LHCN-M2 (cell line): ENCODE results near the gene RIMOC1. TPM values are rescaled to one million over a fixed set of nuclear protein-coding genes. Genes with fewer than 3 reads are reported as not detected.

Experiments used
- DNase-seq: peaks from one replicate; pipeline ENCODE4 v3.0.0-alpha.2; 2012; ENCODE audit warnings: low read depth
- polyA plus RNA-seq: library from polyadenylated mRNA; unstranded; fragments of >200 nt; gene quantifications from one replicate; pipeline ENCODE4 v1.2.1, GENCODE V29; 2012; ENCODE audit warnings: missing spikeins
- total RNA-seq: library from RNA; depleted of rRNA; stranded (reverse); fragments of >200 nt; gene quantifications from 2 replicates; pipeline ENCODE4 v1.2.3, GENCODE V29; 2014; rRNA removed

Gene RIMOC1
- total RNA-seq, result 15.2 and 21.8 TPM in 2 replicates
- 8.3 TPM for polyA plus RNA-seq

- DNase-seq, result peak; percentile 99
Observed at GRCh38 chr5:41903892-41904799, at the start of gene RIMOC1. Gene RIMOC1, plus strand, starts transcription at chr5:41904344. Its CDS starts 24 bp downstream, at chr5:41904368.

GRCh38 chr5:41856644-41857491, 47.3 kb upstream of the RIMOC1 start:
- DNase-seq, result peak; percentile 59

DNA sequence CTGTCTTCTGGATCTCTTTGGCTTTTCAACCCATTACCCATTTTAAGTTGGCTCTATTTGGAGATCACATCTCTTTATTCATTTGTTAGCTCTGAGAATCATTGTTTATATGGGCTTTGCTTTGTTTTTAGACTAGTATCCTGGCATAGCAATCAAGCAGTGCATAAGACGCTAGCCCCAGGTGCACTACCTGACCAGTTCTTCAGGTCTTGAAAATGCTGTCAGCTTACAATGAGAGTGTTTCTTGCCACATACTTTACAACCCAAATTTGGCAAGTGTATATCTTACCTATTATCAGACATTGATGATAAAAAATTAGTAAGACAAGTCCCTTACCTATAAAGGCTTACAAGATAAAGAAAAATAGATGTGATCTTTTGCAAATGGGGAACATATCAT, 46.2 kb upstream of the RIMOC1 start:
- DNase-seq, result no peak

DNA sequence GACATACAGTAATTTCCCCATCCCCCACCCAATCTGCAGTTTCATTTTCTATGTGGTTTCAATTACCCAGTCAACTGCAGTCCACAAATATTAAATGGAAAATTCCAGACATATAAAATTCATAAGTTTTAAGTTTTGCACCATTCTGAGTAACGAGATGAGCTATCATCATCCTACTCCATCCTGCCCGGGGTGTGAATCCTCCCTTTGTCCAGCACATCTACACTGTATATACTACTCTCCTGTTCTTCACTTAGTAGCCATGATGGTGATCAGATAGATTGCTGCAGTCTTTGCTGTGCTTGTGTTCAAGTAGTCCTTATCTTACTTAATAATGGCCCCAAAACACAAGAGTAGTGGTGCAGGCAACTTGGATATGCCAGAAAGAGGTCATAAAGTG, 45.3 kb upstream of the RIMOC1 start:
- DNase-seq, result no peak

DNA sequence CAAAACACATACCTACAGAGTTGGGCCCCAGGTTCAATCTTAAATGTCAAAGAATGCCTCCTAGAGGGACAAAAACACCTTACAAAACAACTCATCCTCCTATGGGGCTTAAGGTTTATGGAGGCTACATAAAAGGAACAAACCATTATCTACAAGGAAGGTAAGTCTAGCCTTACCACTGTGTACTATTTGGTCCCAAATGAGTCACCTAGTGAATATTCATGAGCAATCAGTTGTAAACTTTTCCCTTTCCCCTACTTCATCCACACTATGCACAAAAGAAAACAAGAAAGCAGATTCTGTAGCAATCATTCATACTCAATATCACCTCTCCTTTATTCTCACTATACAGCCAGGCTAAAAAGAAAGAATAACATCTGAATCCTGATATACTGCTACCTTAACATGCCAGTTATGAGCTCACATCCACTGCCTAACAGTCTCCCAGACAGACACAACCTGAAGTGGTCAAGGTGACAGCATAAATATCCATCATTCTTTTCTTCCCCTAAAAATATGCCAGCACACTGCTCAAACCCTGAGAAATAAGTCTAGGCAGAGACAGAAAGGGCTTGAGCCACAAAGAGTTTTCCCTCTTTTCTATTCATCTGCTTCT, 40.2 kb upstream of the RIMOC1 start:
- DNase-seq, result peak; percentile 23

DNA sequence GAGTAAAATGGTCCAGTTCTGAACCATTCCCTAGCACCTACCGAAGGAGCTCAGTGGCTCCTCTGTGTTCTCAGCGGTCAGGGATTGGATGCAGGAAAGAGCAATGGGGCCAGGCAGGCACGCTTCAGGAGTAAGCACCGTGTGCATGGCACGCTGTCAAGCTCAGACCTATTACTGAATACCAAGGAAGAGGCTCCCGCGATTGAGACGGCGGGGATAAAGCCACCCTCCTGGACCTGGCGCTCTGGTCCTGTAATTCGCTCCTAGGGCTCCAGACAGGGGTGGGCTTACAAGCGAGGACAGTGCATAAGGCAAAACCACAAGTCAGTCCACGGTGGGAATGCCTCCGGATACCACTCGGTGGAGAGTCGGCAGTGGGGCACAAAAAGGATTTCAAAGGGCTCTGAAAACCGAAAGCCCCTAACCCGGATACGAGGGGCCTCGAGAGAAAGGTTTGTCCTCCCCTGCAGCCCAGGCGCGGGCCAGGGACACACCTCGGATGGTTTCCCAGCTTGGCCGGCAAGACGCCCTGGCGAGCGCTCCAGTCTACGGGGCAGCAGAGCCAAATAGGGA, 34.9 kb upstream of the RIMOC1 start:
- DNase-seq, result peak; percentile 6

DNA sequence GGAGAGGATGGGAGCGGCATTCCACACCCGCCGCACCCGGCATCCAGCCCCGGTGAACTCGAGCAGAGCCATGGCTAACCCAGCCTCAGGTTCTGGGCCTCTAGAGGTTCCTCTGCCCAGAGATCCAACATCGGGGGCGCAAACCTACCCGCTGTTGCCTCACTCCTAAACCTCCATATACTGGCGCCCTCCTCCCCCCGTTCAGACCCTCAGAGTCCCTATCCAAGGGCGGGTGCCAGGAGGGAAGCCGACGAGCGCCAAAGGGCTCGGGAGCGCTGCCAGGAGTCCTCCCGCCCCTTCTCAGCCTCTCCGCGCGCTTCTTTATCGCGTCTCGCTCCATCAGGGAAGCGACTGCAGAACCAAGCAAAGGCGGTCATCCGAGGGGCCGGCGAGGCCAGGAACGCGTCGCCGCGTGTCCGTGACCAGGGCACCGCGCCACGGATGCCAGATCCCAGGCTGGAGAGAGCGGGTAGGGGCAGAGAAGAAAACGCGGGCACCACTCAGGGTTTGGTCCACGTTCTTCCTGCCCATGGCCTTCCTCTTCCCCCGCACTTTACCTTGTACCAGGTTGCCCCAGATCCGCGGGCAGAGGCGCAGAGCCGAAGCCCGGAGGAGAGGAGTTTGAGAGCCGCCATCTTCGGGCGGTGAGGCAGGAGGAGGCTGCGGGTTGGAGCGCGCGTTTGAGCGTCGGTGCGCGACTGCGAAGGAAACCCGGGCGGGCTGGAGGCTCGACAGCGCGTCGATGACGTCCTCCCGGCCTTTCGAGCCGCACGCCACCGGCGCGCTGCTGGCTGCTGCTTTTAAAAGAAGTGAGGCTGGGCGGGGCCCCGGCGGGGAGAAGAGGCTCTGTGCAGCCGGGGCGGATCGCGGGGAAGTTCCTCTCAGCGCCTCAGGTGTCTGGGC, 34.2 kb upstream of the RIMOC1 start, which contains the start of gene OXCT1:
OXCT1 (minus strand) TSS at position 702 of the 903 bp plus-strand sequence; CDS start at position 635, 67 bp downstream.
- DNase-seq, result peak; percentile 76

GRCh38 chr5:41870627-41871048, 33.5 kb upstream of the RIMOC1 start:
- no peak for DNase-seq

DNA sequence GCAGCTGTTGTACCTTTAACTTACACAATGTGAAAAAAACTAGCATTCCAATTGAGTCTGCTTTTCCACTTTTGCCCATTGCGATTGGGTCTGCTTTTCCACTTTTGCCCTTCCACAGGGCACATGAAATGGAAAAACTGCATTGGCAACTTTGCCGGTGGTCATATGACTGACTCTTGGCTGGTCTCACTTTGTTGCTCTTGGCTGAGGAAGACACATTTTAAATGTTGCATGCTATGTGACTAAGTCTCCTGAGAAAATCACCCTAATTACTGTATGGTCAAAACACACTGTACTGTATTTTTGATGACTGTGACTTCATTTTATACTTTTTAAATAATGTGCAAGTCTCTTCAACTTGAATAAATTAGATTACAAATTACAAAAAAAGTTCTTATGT, 32.3 kb upstream of the RIMOC1 start:
- DNase-seq, result peak; percentile 64

DNA sequence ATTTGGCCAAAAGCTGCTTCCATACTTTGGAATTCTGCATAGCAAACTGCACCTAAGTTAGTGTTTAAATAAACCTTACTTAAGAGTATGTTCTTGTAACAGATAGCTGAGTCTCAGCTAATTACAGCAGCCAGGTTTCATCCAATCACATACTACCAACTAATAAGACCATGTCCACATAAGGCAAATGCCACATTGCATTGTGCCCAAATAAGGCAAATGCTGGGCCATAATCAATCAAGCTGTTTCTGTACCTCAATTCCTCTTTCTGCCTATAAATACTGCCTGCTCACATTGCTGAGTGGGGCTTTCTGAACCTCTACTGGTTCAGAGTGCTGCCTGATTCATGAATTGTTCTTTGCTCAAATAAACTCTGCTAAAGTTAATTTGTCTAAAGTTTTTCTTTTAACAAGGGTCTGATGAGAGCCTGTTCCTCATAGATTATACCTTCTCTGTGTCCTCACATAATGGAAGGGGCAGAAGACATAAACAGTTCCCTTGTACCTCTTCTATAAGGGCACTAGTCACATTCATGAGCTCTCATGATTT, 29.6 kb upstream of the RIMOC1 start:
- no peak for DNase-seq

DNA sequence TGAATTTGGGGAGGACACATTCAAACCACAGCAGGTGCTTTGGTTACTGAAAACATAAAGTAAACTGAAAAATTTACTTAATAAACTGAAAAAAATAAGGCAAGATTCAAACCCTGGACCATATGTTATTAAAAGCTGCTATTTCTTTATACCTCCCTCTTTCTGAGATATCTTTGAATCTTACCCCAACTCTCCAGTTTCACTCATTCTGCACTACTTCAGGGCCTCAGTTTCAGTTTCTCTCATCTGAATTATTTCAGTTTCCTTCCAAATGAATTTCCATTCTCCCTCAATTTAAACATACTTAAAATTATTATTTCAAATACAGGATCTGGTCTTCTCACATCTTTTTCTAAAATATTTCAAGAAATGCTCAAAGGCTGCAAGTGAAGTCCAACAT, 29.0 kb upstream of the RIMOC1 start:
- no peak for DNase-seq

- no peak for DNase-seq
Observed at GRCh38 chr5:41876678-41877077, 27.5 kb upstream of the RIMOC1 start.

DNA sequence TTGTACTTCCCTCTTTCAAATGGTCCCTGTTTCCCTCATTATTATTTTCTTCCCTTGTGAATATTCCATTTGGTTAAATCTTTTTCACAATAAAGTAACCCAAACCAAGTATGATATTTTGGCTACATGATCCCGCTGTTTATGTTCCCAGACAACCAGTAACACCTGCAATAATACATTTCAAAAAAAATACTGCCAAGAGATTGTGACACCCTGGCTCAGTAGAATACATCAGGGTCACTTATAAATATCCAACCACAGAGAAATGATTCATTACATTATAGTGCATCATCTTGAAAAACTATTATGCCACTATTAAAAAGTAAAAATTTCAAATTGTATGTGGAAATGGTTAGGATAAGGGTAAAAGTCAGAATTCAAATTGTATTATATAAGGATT, 26.7 kb upstream of the RIMOC1 start:
- DNase-seq, result peak; percentile 35

DNA sequence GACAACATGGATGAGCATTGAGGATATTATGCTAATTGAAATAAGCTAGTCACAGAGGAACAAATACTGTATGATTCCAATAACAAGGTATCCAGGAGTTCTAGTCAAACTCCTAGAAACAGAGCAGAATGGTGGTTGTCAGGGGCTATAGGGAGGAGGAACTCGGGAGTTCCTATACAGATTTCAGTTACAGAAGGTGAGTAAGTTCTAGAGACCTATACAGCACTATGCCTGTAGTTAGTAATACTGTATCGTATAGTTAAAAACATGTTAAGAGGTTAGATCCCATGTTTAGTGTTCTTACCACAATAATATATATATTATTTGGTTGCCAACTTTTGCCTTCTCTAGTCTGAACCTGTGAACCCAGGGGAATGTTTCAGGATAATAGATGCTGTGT, 26.0 kb upstream of the RIMOC1 start:
- DNase-seq, result no peak

DNA sequence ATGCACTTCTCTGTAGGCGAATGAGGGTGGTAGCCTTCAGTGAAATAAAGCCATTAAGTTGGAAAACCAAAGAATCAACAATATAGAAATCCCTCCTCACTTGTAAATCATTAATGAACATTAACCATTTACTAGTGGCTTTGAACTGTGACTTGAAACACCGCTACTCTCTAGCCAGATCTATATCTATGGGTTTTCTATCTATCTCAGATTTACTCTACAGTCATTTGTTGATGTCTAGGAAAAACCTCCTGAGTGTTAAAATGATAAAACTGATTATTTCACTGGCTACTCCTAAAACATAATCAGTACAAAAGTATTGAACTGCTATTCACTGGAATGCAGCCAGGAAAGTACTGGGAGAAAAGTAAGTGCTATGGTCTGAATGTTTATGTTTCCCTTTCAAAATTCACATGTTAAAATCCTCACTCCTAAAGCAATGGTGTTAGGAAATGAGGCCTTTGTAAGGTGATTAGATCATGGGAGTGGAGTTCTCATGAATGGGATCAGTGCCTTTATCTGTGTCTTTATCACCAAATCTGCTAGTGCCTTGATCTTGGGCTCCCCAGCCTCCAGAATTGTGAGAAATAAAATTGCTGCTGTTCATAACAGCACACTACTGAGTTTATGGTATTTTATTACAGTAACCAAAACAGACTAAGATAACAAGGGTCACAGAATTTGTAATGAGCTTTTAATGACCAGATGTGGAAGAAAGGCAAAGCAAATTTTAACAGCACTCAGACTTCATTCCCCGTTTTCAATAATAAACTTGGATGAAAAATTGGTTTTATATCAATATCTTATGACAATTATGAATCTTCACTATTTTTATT, 25.3 kb upstream of the RIMOC1 start:
- no peak for DNase-seq

DNA sequence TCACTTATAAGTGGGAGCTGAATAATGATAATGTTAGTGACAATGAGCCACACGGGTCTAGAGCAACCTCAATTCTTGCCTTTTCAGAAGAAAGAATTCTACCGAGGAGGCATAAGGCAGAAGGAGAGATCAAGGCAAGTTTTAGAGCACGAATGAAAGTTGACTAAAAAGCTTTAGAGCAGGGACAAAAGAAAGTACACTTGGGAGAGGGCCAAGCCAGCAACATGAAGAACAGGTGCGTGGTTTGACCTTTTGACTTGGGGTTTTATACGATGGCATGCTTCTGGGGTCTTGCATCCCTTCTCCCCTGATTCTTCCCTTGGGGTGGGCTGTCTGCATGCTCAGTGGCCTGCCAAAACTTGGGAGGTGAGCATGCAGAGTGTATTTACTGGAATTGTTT, 21.4 kb upstream of the RIMOC1 start:
- no peak for DNase-seq

GRCh38 chr5:41883243-41883642, 20.9 kb upstream of the RIMOC1 start:
- no peak for DNase-seq

DNA sequence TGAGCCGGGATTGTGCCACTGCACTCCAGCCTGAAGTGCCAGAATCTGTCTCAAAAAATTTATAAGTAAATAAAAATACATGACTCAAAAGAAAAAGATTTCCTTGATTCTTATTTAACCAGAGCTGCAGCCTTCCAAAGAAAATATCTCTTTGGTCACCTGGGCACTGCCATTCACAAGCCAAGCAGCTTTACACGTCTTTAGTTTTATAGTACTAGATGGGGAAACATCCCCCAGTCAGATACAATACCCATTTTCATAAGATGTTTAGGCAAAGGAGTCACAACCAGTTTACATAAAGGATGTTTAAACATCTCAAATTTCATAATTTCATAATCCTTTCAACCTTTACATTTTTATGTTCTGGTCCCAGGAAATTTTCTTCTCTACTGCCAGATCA, 20.2 kb upstream of the RIMOC1 start:
- no peak for DNase-seq

DNA sequence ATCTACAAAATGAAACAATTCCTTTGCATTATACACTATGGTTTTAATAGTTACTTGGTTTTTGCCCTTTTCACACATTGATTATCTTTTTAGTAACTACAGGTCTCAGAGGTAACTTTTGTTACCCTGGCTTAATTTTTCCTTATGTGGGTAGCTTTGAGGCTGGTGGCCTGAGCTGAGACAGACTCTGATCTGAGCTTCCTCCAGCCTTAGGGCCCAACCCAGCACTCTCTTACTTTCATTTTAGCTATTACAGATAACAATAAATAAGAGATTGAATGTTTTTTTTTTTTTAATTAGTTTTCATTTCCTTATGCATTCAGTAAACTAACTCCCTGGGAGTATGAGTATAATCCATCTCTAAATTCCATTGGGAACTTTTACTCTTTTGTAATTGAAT, 18.9 kb upstream of the RIMOC1 start:
- no peak for DNase-seq
